EH (cell line): ENCODE data around the gene DGCR2.
A peak's percentile ranks its signal among the peaks of the same experiment; 100 is the strongest.

Experiments used
- DNase-seq: peaks from one replicate; pipeline ENCODE4 v3.0.0-alpha.2; 2015; ENCODE audit warnings: low read depth

DGCR2 gene

DNA sequence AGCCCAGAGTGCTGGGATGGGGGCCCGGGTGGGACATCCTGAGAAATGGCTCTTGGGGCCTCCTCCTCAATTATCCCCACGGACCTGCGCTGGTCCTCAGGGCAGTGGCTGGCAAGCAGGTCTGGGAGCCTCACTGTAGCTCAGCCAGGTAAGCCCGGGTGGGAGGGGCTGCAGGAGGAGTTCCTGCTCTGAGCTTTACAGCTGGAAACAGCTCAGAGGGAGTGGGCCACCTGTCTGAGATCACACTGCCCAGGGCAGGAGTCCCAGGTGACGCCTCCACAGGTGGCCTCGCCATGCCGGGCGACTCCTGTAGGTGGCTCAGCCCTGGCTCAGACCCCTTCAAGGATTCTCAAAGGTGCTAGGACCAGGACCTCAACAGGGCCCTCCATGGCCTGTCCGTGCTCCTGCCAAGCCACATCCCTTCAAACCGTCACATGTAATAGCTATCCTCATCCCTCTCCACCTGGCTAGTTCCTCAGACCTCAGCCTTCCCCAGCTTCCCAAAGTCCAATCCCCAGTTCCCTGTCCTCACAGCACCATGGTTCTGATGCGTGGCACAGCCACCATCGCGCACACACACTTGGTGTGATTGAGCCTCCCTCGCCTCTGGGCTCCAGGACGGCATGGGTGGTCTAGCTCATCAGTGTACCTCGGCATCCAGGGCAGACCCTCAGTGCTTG is 5.3 kb upstream of the DGCR2 start:
- DNase-seq: no peak

DNA sequence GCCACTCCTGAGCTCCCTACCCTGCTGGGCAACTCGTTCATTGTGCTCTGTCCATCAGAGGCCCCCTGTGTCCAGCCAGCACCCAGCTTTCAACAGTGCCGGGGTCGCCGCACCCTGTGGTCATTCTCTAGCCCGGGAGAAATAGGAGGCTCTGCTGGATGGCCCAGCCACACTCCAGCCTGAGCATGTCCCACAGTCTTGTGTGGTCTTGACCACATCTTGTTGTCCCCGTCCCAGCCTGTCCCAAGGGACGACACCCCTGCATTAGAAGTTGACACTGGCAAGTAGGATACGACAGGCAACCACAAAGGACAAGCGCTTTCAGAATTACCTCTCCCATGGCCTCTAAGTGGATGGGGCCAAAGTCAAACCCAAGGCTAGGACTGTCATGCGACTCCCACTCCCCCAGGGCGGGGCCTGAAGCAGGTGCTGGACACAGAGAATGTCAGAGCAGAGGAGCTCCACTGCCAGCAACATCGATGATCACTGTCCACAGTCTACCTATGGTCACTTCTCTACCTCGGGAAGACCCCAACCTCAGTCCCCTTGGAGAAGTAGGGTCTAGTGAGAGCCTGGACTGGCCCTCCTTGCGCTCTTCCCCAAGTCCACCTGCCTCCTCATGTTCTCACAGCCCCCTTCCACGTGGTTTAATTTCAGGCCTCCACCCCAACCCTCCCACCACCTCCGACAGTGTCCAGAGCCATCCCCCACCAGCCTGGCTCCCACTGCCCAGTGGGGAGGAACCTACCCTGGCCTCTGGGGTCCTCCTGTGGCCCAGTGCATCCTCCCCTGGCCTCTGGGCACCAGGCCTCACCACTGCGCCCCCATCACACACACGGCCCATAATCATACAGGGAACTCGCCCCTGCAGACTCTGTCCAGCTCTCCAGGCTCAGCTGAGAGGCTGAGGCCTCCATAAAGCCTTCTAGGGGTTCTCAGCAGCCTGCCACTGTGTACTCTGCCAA is 4.4 kb upstream of the DGCR2 start:
- no peak for DNase-seq

GRCh38 chr22:19125474-19126308 is 3.5 kb upstream of the DGCR2 start:
- no peak for DNase-seq

DNA sequence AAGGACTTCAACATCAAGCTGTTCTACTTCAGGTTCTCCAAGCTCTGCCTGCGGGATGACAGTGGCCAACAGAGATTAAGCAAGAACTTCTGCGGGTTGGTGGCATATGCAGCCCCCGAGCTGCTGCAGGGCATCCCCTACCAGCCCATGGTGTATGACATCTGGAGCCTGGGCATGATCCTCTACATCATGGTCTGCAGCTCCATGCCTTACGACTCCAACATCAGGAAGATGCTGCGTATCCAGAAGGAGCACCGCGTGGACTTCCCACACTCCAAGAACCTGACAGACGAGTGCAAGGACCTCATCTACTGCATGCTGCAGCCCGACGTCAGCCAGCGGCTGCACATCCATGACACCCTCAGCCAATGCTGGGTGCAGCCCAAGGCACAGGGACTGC is 2.8 kb upstream of the DGCR2 start:
- DNase-seq: no peak

DNA sequence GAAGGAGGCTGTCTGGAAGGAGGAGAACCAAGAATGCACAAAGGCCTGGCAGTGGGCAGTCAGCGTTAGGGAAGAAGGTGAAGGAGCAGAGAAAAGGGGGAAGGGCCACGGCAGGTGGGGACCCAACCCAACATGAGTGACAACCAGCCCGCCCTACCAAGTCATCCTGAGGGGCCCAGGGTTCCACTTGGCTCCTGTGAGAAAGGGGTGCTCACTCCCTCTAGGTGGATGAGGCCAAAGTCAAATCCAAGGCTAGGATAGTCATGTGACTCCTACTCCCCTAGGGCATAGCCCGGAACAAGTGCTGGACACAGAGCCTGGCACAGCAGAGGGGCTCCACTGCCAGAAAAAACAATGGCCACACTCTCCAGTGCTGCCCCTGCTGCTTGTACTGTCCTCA is 2.2 kb upstream of the DGCR2 start:
- no peak for DNase-seq

- no peak for DNase-seq
These were observed 1.7 kb upstream of the DGCR2 start for GRCh38 chr22:19123936-19124335.

GRCh38 chr22:19122752-19123492 is 710 bp upstream of the DGCR2 start:
- DNase-seq: peak; percentile 34

DNA sequence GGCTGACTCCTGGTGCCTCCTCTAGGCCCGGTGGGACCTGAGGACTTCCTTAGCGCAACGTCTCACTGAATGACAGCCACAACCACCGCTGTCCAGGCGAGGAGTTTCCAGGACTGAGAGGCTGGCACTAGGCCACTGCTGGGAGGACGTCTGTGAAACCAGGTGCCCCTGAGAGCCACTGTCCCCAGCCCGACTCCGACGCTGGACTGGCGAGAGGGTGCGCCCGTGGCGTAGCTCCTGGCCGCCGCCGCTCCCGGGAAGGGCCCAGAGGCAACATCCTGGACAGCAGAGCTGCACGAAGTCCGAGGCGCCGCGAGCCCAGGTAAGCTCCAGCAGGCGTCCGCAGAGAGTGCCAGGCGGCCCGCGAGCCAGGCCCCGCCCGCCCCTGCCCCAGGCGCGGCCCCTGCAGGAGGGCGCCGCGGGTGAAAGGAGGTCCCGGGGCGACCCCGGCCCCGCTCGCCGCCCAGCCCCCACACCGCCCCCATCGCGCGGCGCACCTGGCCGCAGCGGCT is 525 bp downstream of the DGCR2 start:
- peak; percentile 51 for DNase-seq

DNA sequence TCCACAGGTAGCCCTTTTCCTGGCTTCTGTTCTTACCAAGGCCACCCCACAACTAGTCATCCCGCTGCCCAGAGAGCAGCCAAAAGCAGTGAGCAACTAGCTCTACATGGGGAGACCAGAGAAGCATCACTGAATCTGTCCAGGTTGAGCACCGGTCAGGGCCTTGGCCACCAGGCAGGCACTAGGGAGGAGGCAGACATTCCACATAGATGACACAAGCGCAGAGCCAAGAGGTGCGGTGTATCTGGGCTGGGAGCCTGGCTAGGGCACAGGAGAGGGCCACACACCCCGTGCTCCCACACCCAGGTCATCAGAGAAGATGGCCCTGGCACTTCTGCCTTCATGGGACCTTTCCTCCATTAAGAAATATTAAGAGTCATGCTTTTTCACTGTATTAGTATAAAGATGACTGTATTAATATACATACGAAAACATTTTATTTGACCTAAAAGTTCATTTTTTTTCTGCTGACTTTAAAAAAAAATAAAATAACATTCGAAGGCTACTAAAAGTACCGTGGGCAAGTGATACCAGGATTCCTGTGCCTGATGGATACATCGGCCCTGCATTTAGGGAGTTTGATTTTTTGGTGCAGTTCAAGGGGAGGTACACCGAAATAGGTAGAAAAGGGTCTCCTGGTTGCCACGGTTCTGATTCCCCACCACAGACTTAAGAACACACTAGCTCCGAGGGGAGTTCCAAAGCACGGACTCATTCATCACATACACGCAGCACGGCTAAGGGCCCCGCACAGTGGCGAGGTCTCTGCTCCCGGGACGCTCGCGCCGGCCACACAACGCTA is 1.2 kb downstream of the DGCR2 start:
- DNase-seq: peak; percentile 60

DNA sequence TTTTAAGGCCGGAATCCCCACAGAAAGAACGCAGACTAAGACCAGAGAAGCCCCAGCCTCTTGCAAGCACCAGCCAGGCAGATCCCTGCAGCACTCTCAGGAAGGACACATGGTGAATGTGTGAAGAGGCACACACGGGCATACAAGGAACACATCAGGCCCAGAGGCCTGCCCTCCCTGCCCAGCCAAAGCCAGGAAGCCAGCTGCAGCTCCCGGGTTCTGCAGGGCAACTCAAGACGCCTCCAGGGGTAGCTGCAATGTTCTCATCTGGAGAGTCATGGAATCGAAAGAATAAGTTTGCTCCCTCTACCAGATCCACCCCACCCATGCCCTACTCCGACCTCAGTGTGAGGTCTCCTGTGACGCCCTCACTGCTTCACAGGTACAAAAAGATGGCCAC is 2.3 kb downstream of the DGCR2 start:
- no peak for DNase-seq

- no peak for DNase-seq
These were observed 3.8 kb downstream of the DGCR2 start for GRCh38 chr22:19118329-19118880.

DNA sequence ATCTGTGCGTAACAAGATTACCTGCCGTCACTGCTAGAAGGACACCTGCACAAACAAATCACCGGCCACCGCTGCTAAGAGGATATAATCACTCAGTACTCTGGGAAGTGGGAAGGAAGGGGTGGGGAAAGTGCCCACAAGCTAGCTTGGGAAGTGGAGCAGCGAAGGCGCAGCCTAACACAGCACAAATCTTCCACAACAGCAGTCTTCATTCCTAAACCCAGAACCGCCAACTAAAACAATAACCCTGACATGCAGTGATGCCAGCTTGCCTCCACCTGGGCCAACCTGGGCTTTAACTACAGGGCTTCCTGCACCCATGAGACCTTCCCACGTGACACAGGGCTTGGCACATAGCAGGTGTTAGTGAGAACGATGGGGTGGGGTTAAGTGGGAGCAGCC is 5.1 kb downstream of the DGCR2 start:
- DNase-seq: no peak

- DNase-seq: peak; percentile 15
These were observed 6.6 kb downstream of the DGCR2 start for GRCh38 chr22:19115628-19116027.

GRCh38 chr22:19114984-19115552 is 7.1 kb downstream of the DGCR2 start:
- DNase-seq: no peak

- DNase-seq: no peak
These were observed 8.8 kb downstream of the DGCR2 start for GRCh38 chr22:19113429-19113828.

- no peak for DNase-seq
These were observed 10.6 kb downstream of the DGCR2 start for GRCh38 chr22:19111584-19111983.

- DNase-seq: no peak
These were observed 11.1 kb downstream of the DGCR2 start for GRCh38 chr22:19111140-19111539.

GRCh38 chr22:19110646-19111045 is 11.6 kb downstream of the DGCR2 start:
- DNase-seq: no peak

DNA sequence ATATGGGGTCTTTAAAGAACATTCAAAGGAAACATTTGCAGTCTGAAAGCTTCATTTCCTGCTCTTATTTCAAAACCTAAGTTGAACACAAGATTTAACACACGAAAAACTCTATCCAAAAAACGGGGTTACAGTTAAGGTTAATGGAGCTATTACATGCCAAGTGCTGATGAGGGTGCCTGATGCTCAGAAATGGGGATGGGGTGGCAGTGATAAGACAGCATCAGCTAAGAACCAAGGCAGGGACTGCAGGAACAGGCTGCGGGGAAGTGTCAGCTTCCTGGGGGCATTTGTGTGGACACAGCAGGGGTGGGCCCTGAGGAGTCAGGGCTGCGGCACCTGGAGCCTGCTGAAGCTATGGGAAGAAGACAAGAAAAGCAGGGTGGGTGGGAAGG is 12.2 kb downstream of the DGCR2 start:
- DNase-seq: no peak
